Endothelial cell of umbilical vein (primary cell): ENCODE results near the gene RIBC1. TPM values are rescaled to one million over a fixed set of nuclear protein-coding genes. Genes with fewer than 3 reads are reported as not detected.

Source experiments
- BruUV-seq: library from RNA; stranded (reverse); fragments of 400-500 nt; replicated peaks from 2 replicates; lab custom pipeline; 2021; lab: Mats Ljungman, UMichigan
- CTCF ChIA-PET: fragments of 300-600, 350-600 bp; sonication (Branson Sonifier 250); formaldehyde crosslinking; loops from one replicate; lab custom pipeline; 2021; ENCODE audit warnings: antibody characterized with exemption, inconsistent platforms; lab: Charles Lee
- POLR2A ChIA-PET: fragments of 300-600, 350-600 bp; sonication (Branson Sonifier 250); formaldehyde crosslinking; loops from one replicate; lab custom pipeline; 2021; ENCODE audit warnings: antibody characterized with exemption, inconsistent platforms; lab: Charles Lee
- DNase-seq: peaks from one replicate; pipeline ENCODE4 v3.0.0-alpha.2; 2011; ENCODE audit warnings: low read depth, low spot score
- FAIRE-seq: peaks from 2 replicates; lab custom pipeline; 2011; peaks lifted over from hg19 to GRCh38; lab: Jason Lieb, UNC
- H2AFZ ChIP-seq: 2 replicates; pipeline ENCODE4 v1.6.0; 2012; ENCODE audit warnings: low read depth, low read length, control low read depth, inconsistent platforms
- H3K27ac ChIP-seq: 2 replicates; pipeline ENCODE4 v1.5.1; 2011; ENCODE audit warnings: low read depth, mild to moderate bottlenecking, control low read depth, low read length, moderate library complexity; ENCODE audit not compliant: insufficient read depth
- H3K27me3 ChIP-seq, 2 experiments: 2 replicates each; pipeline versions ENCODE4 v1.6.0 to v1.6.1; 2011; ENCODE audit warnings: low read length in 2 of 2, mixed read lengths in 1 of 2; ENCODE audit not compliant: control insufficient read depth in 2 of 2, insufficient read depth in 2 of 2
- H3K36me3 ChIP-seq, 2 experiments: 2 replicates in 1 of 2; 3 replicates in 1 of 2; pipeline ENCODE4 v1.5.1; 2011; ENCODE audit warnings: low read length in 2 of 2, mild to moderate bottlenecking in 1 of 2, moderate library complexity in 1 of 2; ENCODE audit not compliant: control insufficient read depth in 2 of 2, insufficient read depth in 2 of 2; ENCODE audit errors: extremely low read depth in 1 of 2
- H3K4me1 ChIP-seq: 3 replicates; pipeline ENCODE4 v1.5.1; 2011; ENCODE audit warnings: mild to moderate bottlenecking, low read length; ENCODE audit not compliant: control insufficient read depth, insufficient read depth; ENCODE audit errors: extremely low read depth
- H3K4me2 ChIP-seq: 2 replicates; pipeline ENCODE4 v1.6.1; 2011; ENCODE audit warnings: low read length, control low read depth, mixed read lengths; ENCODE audit not compliant: insufficient read depth
- H3K4me3 ChIP-seq, 3 experiments: fragments of 200-600 bp in 1 of 3; sonication (generic), shearing (Covaris generic) in 1 of 3; replicated peaks in 1 of 3; 2 replicates each; pipeline ENCODE4 v1.5.1; 2011 to 2016; ENCODE audit warnings: control low read depth in 3 of 3, low read length in 3 of 3, mild to moderate bottlenecking in 2 of 3, inconsistent platforms in 1 of 3, low read depth in 1 of 3, moderate library complexity in 1 of 3; ENCODE audit not compliant: insufficient read depth in 1 of 3
- H3K79me2 ChIP-seq: 2 replicates; pipeline ENCODE4 v1.6.0; 2012; ENCODE audit warnings: low read length, inconsistent platforms; ENCODE audit not compliant: control insufficient read depth, insufficient read depth
- H3K9ac ChIP-seq: replicated peaks from 2 replicates; pipeline ENCODE3; 2011; ENCODE audit warnings: low read length, control low read depth; ENCODE audit not compliant: insufficient read depth; ENCODE audit errors: extremely low read depth
- H3K9me1 ChIP-seq: replicated peaks from 3 replicates; pipeline ENCODE4 v1.6.0; 2011; ENCODE audit warnings: mild to moderate bottlenecking, low read length; ENCODE audit not compliant: control insufficient read depth, insufficient read depth; ENCODE audit errors: extremely low read depth
- H3K9me3 ChIP-seq: replicated peaks from 2 replicates; pipeline ENCODE4 v1.5.1; 2012; ENCODE audit warnings: low read length, inconsistent platforms; ENCODE audit not compliant: control insufficient read depth, insufficient read depth
- H4K20me1 ChIP-seq: replicated peaks from 2 replicates; pipeline ENCODE3; 2011; ENCODE audit warnings: mild to moderate bottlenecking, low read length; ENCODE audit not compliant: control insufficient read depth, insufficient read depth; ENCODE audit errors: extremely low read depth
- EZH2 ChIP-seq: IDR thresholded peaks from 2 replicates; pipeline ENCODE4 v1.6.1; 2012; ENCODE audit warnings: borderline replicate concordance, low read depth, mild to moderate bottlenecking, moderate library complexity, low read length, inconsistent platforms; ENCODE audit not compliant: severe bottlenecking
- GATA2 ChIP-seq: IDR thresholded peaks from 2 replicates; pipeline ENCODE4 v1.7.0; 2011; ENCODE audit warnings: low read depth, mild to moderate bottlenecking, moderate library complexity, mixed read lengths, low read length; ENCODE audit not compliant: insufficient read length, insufficient read depth
- MYC ChIP-seq: IDR thresholded peaks from one replicate; pipeline ENCODE4 v1.6.1; 2011; ENCODE audit warnings: mild to moderate bottlenecking, low read depth, low read length
- POLR2AphosphoS5 ChIP-seq: IDR thresholded peaks from 2 replicates; pipeline ENCODE4 v1.6.1; 2012; ENCODE audit warnings: low read depth, mild to moderate bottlenecking, control low read depth, low read length, moderate library complexity; ENCODE audit not compliant: insufficient read depth
- dilution Hi-C: fragments of 300-500 bp; cut with MboI; formaldehyde crosslinking; loops from one replicate; pipeline ENCODE4 v1.15.0; 2019; ENCODE audit warnings: low sequenced_read_pairs; ENCODE audit not compliant: extremely low pct_ligation_motif_present
- intact Hi-C: fragments of 100-400 bp; cut with micrococcal nuclease; formaldehyde crosslinking; loops from one replicate; pipeline ENCODE4 v1.10.0; 2022
- polyA plus RNA-seq, 4 experiments: library from polyadenylated mRNA; depleted of rRNA in 3 of 4; stranded (reverse) in 3 of 4; unstranded in 1 of 4; fragments of >200 nt; gene quantifications; 2 replicates each; pipeline versions ENCODE4 v1.2.1 to v1.2.3, GENCODE V29; 2011 to 2012; ENCODE audit warnings: missing spikeins in 1 of 4
- total RNA-seq: library from RNA; stranded (reverse); gene quantifications from 2 replicates; pipeline ENCODE4 v1.2.3, GENCODE V29; 2021
- TF ChIP-seq, protein P1 (sequence below): IDR thresholded peaks from 2 replicates; pipeline ENCODE4 v1.6.1; 2011; ENCODE audit not compliant: insufficient read depth, insufficient read length

RIBC1 gene
- total and polyA plus RNA-seq, 2 donors (not counting 3 experiments of a cell fraction or from before 2014, with no cell fraction given), result 0.23 to 0.86 TPM

GRCh38 chrX:53471346-53471745 is 48.7 kb downstream of the RIBC1 start:
- no peaks in the 10 kb centered on the region for H3K9me3 ChIP-seq
- H3K9ac ChIP-seq, result no peak overlapping the region
- H3K27ac ChIP-seq, result no peak overlapping the region
- no peaks in the 10 kb centered on the region for H3K36me3 ChIP-seq
- H3K79me2 ChIP-seq, result no peaks in the 10 kb centered on the region
- H3K27me3 ChIP-seq, result no peaks in the 10 kb centered on the region
- no peak overlapping the region for H3K4me3 ChIP-seq
- ChIA-PET POLR2A (no interaction called here), CTCF (interaction anchor here (0.9 kb wide), 1 partner anchor 11 kb away, joined by 3 read pairs; no protein-coding TSS in a partner anchor)
- H4K20me1 ChIP-seq, result no peaks in the 10 kb centered on the region
- TF ChIP-seq MYC, result no peak
- intact Hi-C loops (no loop called here), dilution Hi-C loops (no loop called here)
- H3K9me1 ChIP-seq, result no peaks in the 10 kb centered on the region
- no TSS peak for BruUV-seq
- DNase-seq, result no peak
- H2AFZ ChIP-seq, result no peak overlapping the region
- FAIRE-seq, result no peak
- no peaks in the 10 kb centered on the region for H3K4me1 ChIP-seq
- no peak overlapping the region for H3K4me2 ChIP-seq

DNA sequence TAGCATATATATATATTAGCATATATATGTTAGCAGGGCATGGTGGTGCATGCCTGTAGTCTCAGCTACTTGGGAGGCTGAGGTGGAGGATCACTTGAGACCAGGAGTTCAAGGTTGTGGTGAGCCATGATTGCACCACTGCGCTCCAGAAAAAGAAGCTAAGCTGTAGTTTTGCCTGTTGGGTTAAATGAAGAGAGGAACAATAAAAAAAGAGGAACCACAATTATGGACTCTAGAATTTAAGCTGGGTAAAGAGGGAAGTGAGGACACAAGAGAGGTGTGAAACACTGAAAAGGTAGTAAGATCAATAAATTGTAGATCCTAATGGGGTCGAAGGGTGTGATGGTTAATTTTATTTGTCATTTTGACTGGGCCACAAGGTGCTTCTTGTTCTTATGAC is 52.0 kb downstream of the RIBC1 start:
- H3K9me3 ChIP-seq, result no peaks in the 10 kb centered on the region
- TF ChIP-seq EZH2 (no peak), POLR2AphosphoS5 (no peak), MYC (no peak), GATA2 (no peak)
- TF ChIP-seq, protein P1, sequence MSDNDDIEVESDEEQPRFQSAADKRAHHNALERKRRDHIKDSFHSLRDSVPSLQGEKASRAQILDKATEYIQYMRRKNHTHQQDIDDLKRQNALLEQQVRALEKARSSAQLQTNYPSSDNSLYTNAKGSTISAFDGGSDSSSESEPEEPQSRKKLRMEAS, result no peak
- DNase-seq (no peak), FAIRE-seq (no peak)
- no peak overlapping the region for H3K4me3 ChIP-seq
- no peak overlapping the region for H3K27ac ChIP-seq
- H3K4me2 ChIP-seq, result no peak overlapping the region
- dilution Hi-C loops, result no loop called here
- H3K27me3 ChIP-seq, result no peaks in the 10 kb centered on the region
- no peak overlapping the region for H3K9ac ChIP-seq
- H3K4me1 ChIP-seq, result no peaks in the 10 kb centered on the region
- no peak overlapping the region for H2AFZ ChIP-seq
- no TSS peak for BruUV-seq
- no peaks in the 10 kb centered on the region for H3K36me3 ChIP-seq
- ChIA-PET POLR2A (no interaction called here), CTCF (no interaction called here)
- H4K20me1 ChIP-seq, result no peaks in the 10 kb centered on the region
- intact Hi-C loops, result no loop called here
- no peaks in the 10 kb centered on the region for H3K9me1 ChIP-seq
- H3K79me2 ChIP-seq, result no peaks in the 10 kb centered on the region
